Germinal center (tissue), 1 donor: ENCODE results near the gene CHN2.
A peak's percentile ranks its signal among the peaks of the same experiment; 100 is the strongest.

ENCODE experiments used
- DNase-seq: peaks from one replicate; pipeline ENCODE4 v3.0.0; 2012; ENCODE audit warnings: mixed read lengths, low spot score

CHN2 gene

GRCh38 chr7:29435167-29435566 is 240.6 kb downstream of the CHN2 start:
- DNase-seq = peak; percentile 33

DNA sequence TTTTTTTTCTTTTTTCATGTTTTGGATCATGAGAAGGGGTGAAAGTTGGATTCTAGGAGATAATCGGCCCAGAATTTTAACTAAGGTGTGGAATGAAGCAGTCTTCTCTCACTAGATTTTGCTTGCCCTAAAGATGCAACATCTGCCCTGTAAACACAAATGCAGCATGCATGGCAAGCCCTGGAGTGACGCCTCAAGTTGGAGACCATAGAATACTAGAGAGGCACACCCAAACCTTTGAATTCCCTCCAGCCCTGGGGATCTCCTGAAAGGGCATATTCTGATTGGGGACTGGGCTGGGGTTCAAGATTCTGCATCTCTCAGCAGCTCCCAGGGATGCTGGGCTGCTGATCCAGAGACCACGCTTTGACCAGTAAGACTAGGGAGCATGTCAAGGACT is 241.3 kb downstream of the CHN2 start:
- no peak for DNase-seq

- DNase-seq = no peak
These were observed 247.6 kb downstream of the CHN2 start for GRCh38 chr7:29442146-29442545.

DNA sequence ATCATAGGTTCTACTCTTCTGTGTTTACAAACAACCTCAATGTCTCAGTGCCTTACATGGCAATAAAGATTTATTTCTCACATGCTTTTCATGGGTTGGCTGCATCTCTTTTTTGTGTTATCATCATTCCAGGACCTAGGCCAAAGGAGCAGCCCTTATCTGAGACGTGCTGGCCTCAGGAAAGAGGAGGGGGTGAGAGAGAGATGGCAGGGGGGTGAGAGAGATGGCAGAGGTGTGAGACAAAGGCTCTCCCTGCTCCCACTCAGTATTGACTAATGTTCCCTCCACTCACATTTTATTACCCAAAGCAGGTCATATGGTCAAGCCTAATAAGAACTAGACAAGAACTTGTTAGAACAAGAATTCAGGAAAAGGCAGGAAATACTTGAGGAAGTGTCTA is 249.0 kb downstream of the CHN2 start:
- DNase-seq = no peak

DNA sequence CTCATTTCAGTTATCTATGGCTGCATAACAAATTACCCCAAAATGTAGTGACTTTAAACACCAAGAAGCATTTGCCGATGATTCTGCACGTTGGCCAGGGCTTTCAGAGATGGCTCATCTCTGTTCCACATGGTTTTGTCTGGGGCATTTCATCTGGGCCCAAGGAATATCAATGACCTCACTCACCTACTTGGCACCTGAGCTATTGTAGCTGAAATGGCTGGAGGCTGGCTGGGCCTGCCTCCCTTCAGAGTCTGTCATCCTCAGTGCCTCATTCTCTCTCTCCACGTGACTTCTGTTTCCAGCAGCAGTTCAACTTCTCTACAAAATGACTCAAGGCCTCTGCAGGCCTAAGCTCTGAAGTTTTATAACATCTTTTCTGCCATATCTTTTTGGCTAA is 249.7 kb downstream of the CHN2 start:
- DNase-seq = no peak

DNA sequence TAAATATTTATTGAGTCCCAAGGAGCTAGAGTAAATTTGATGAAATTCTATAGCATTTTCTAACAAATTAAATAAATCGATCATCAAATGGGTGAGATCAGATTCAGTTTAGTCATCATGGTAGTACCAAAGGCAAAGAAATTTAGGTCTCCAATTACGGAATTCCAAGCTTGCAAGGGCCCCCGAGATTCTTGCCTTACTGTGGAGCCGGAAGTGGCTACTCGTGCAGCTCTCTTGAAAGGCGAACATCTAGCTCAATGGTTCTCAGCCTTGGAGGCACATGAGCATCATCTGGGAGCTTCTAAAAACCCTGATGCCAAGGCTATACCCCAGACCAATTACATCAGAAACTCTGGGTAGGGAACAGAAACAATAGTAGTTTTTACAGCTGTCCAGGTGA is 251.2 kb downstream of the CHN2 start:
- no peak for DNase-seq

GRCh38 chr7:29447828-29448227 is 253.3 kb downstream of the CHN2 start:
- DNase-seq = no peak

DNA sequence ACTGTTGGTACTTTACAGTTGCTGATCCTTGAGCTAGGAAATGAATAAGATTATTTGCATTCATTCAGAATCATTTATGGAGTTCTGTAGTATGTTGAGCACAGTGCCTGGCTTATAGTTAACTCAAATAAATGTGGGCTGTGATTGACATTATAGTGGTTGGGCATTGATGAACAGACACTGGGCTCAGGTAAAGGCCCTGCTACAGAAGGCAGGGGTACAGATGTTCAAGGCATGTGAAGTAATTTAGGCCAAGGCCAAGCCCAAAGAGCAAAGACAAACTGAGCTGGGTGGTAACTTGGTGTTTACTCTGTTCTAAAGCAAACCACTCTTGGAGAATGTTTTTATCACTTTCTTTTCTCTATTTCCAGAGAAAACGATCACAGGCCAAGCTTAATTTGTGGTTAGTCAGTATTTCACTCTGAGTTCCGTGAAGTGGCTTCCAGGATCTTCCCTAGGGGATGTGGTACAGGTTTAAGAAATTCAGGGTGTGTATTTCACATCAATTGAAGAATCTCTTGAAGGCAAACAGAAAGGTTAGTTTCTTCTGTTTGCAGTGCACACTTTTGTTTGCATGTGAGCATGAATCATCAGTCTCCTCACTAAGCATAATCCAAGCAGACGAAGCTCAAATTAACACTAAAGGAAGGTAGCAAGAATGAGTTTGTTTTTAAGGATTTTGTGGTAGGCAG is 255.1 kb downstream of the CHN2 start:
- DNase-seq = no peak

GRCh38 chr7:29453021-29453420 is 258.4 kb downstream of the CHN2 start:
- DNase-seq = no peak

DNA sequence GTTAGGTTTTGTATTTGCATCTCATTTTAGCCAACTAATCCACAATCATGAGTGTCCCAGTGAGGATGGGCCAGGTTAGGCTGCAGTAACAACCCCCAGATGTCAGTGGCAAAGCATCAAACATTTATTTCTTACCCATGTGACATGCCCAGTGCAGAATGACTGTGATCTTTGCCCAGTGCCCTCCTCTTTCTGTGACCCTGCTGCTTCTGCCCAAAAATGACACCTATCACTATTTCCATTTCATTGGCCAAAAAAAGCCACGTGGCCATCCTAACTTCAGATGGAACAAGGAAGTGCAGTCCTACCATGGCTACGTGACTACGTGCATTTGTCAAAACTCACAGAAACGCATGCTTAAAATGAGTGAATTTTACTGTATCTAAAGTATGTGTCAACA is 259.9 kb downstream of the CHN2 start:
- no peak for DNase-seq

DNA sequence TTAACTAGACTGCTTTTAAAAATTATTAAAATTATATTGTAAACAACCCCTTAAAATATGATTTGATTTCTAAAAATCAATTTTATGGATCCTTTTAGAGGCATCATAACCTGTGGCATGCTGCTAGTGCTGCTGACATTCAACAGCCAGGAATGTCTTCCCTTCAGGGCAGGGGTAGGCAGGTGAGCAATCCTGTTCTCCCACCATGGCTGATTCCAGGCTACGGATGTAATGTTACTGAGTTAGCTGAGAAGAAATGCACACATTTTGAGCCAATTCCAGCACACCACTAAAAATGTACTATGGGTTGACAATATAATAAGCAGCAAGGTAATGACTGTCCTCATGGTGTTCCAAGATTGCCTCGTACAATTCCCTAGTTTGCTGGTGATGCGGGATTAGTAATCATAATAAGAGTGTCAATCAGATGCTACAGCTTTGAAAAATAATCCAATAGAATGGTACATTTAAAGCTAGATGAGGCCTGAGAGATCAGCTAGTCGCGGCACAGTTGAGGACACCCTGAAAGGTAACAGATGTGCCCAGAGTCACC is 260.4 kb downstream of the CHN2 start:
- DNase-seq = no peak

DNA sequence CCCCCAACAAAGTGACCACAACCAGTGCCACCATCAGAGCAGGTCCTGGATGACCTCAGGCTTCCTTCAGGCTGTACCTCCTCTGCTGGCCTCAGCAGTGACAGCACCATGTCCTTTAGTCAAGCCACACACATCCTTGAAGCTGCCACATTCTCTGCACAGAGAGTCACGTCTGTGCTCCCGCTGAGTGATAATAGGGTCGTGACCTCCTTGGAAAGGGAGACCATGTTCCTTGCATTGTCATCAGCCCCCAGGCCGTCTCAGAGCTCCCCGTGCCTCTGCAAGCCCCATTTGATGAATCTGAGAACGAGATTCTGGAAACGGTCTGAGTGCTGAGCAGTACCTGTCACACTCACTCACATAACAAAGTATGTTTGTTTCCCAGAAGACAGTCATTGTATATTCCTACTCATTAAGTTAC is 262.6 kb downstream of the CHN2 start:
- no peak for DNase-seq

GRCh38 chr7:29457565-29458011 is 263.0 kb downstream of the CHN2 start:
- no peak for DNase-seq

DNA sequence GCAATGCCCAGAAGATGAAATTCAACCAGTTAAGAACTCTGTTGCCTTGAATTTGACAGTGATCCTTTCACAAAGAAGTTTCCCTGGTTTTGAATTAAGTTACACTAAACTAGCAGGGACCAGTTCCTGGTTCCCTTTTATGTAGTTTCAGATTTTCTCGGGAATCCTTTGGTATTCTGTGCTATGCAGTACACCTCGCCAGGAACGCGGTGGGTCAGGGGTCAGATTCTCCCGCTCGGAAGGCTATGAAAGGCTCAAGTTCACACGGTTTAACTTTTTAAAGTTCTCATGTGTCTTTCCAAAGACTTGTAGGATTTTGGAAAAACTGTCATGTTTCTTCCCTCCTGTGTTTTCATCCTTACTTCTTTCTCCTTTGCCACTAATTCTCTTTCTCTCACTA is 264.4 kb downstream of the CHN2 start:
- no peak for DNase-seq

- no peak for DNase-seq
These were observed 265.0 kb downstream of the CHN2 start for GRCh38 chr7:29459589-29459988.

DNA sequence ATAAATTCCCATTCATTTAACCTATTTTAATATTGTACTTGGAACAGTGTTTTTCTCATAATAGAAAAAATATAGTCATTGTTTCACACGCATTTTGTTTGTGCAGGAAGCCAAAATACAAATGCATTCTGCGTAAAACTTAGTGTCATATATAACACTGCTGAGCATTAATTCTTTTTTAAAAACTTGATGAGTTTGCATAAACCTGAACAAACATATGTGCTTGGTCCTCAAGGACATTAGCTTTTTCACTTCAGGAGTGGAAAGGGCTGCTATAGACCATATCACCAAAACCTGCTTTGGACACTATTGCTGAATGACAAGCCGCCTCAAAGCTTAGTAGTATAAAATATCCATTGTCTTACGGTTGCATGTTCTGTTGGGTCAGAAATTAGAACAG is 267.4 kb downstream of the CHN2 start:
- no peak for DNase-seq

GRCh38 chr7:29463504-29464158 is 269.1 kb downstream of the CHN2 start:
- no peak for DNase-seq

- no peak for DNase-seq
These were observed 270.2 kb downstream of the CHN2 start for GRCh38 chr7:29464753-29465152.

GRCh38 chr7:29467193-29467926 is 272.8 kb downstream of the CHN2 start:
- DNase-seq = no peak

DNA sequence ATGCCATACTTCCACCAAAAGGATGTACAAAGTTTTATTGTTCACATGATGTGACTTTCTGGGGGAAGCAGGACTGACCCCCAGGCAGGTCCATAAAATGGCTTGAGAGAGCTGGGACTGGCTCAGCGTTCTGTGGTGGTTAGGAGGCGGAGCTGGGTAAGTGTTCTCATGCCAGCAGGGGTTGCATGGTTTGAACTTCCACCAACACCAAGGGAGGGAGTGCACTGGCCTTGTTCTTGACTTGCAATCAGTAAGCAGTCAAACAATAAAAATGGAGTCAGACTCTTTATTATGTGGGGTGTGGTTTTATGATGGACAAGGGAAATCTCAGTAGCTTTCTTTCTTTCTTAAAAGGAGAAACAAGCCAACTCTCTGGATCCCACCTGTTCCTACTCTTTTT is 273.6 kb downstream of the CHN2 start:
- DNase-seq = no peak

DNA sequence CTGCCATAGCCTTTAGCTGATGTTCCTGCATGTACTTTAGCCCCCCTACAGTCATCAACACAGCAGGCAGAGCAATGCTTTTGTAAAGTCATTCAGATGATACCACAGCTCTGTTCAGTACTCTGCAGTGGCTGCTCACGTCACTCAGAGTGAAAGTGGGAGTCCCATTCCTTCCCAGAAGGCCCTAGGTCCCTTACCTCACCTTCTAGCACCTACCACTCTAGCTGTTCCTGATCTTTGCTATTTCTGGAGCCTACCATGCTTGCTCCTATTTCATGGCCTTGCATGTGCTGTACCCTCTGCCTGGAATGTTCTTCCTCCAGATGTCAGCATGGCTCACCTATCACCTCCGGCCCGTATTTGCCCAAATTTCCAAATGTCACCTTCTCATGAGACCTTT is 274.7 kb downstream of the CHN2 start:
- no peak for DNase-seq

GRCh38 chr7:29469976-29470557 is 275.5 kb downstream of the CHN2 start:
- DNase-seq = no peak
